Left cardiac atrium (tissue), 4 donors: ENCODE data around the gene IL12RB1. TPM values are rescaled to one million over a fixed set of nuclear protein-coding genes. Genes with fewer than 3 reads are reported as not detected.

Source experiments
- ATAC-seq, 2 donors: fragments of 200-7000 bp; cut with Tn5 transposase; one replicate each; pipeline ENCODE4 v1.9.1; 2020; ENCODE audit warnings: mild to moderate bottlenecking in 2 of 2, moderate library complexity in 2 of 2
- DNase-seq: peaks from one replicate; pipeline ENCODE4 v3.0.0-alpha.2; 2020
- intact Hi-C, 2 donors: fragments of 100-400 bp; cut with DNase I; formaldehyde crosslinking; loops; one replicate each; pipeline versions ENCODE4 v1.14.1 to v1.15.1; 2022 to 2023
- long read RNA-seq: library from polyadenylated mRNA; unstranded; transcript quantifications from one replicate; pipeline ENCODE4 v2.0.0, GENCODE V29; 2021
- total RNA-seq, 2 donors: library from RNA; stranded (reverse); fragmentation: NEBNext Ultra II Directional; extraction: Animal tissue kit (Norgen Biotek cat#: 25700); gene quantifications; one replicate each; pipeline ENCODE4 v1.2.1, GENCODE V29; 2021
- donor health status: DM: no; HTN: yes; CAD: no.
- donor health status: DM: no; HTN: yes; CAD: no; lungs with severe emphysema.
- donor health status: DM: yes; HTN: yes; CAD: no.
- donor health status: Dilated cardiomyopathy.

Gene IL12RB1
- 1 to 10 TPM; 1.2 to 1.6 TPM for total RNA-seq
- long read RNA-seq: 0 reads

DNA sequence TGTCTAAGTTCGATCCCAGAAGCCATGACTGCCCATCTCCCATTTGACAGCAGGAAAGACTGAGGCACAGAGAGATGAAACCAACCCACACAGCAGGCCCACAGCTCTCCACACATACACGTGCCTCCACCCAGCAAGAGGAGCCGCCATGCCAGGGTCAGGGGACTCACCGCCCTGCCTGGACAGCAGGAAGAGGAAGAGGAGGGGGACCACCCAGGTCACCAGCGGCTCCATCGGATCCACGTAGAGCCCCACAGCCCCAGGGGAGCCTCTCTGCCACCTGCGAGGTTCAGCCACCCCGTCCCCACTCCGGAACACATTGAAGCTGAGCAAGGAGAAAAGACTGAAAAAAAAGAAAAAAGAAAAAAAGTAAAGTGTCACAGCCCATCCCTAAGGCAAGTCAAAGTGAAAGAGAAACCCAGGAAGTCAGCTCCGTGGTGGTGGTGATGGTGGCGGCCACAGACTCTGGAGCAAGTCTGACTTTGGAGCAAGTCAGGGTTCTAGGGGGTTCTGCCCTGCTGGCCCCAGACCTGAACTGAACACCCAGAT lies at the start of gene IL12RB1:
Gene IL12RB1 (minus strand): TSS at position 345 of the 549 bp plus-strand sequence. CDS start 111 bp downstream, at position 234.
- no peak for DNase-seq
- peak in 1 of 2 donors; percentile 24 for ATAC-seq
- intact Hi-C loops: no loop called here

DNA sequence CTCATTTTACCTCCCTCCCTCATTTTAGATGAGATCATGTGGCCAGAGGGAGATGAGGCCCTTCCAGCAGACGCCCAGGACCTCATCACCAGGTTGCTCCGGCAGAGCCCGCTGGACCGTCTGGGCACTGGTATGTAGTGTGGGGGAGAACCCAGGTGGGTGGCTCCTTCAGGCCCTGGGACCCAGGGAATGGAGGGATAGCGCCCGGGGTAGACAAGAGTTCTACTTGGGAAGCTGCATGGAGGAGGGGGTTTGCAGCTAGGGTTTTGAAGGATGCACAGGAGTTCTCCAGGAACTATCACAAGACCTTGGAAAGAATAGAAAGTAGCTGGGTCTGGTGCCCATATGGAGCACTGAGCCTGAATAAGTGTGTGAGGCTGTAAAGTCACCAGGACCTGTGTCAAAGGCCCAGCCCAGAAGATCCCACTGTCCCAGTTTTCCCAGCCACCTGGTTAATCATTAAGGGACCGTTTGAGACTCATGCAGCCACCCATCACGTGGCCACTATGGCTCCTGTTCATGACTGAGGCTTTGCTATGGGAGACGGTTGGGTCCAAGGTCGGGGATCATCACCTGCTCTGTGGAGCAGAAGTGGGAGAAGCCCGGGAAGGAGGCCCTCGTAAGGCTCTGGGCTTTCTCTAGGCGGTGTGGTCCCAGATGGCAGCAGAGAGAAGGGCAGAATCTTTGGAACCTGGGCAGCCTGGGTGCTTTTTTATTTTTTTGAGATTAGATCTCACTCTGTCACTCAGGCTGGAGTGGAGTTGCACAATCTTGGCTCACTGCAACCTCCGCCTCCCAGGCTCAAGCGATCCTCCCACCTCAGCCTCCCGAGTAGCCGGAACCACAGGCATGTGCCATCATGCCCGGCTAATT lies 49.2 kb upstream of the IL12RB1 start:
- ATAC-seq (no peak), DNase-seq (no peak)
- intact Hi-C loops: no loop called here

DNA sequence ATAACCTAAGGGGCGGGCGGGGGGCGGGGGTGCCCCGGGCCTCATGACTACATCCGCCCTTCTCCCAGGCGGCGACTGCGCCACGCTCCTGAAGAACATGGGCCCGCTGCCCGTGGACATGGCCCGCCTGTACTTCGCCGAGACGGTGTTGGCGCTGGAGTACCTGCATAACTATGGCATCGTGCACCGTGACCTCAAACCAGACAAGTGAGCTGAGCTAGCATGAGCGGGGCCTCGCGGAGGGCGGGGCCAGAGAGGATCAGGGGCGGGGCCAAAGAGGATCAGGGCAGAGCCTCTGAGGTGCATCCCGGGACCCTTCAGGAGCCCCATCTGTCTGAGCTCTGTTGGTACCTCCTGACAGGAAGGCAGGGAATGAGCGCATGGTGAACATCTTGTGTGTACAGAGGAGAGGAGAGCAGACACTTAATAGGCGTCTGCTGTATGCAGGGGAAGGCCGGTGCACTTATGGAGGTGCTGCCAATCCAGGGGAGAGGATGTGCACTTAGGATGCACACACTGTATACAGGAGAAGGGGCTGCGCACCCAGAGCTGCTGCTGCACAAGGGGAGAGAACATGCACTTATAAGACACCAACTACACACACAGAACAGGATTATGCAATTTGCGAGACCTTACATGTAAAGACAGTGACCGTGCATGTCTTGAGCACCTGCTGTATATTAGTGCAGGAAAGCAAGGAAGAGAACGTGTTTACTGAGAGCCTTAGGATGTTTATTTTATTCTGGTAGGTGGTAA lies 45.3 kb upstream of the IL12RB1 start:
- intact Hi-C loops: no loop called here
- DNase-seq (no peak), ATAC-seq (no peak)

DNA sequence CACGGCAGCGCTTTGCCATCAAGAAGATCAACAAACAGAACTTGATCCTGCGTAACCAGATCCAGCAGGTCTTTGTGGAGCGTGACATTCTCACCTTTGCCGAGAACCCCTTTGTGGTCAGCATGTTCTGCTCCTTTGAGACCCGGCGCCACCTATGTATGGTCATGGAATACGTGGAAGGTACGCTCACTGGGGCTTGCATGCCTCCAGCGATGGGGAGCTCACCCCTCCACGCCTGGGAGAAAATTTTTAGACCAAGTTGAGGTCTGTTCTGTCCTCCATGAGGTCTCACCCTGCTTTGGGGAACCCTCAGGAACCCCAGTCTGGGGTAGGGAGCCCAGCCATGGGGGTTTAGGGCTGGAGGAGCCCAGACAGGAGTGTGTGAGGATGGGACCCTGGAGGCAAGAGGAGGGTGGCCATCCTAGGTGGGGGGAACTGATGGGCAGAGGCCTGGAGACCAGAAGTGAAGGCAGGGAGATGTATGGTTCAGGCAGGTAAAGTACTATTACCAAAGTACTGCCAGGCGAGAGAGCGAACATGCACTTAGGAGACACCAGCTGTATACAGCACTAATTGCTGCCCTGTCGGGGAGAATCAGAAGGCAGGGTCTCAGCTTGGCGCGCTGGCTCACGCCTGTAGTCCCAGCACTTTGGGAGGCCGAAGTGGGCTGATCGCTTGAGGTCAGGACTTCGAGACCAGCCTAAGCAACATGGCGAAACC lies 43.9 kb upstream of the IL12RB1 start:
- DNase-seq (no peak), ATAC-seq (no peak)
- intact Hi-C loops: no loop called here

DNA sequence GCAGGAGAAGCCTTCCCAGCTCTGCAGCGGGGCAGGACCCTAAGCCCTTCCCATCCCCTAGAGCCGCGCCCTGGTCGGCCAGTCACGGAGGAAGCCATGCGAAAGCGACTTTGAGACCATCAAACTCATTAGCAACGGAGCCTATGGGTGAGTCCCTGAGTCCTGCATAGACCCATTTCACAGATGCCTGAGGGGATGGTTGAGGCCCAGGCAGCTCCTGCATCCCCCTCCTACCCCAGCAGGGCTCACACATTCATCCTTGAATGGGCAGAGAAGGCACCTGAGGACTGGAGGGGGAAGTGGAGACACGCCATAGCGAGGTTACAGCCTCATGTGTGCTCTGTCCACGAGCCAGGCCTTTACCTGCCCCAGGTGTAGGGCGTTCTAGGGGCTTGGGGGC lies 42.1 kb upstream of the IL12RB1 start:
- DNase-seq (no peak), ATAC-seq (no peak)
- intact Hi-C loops: no loop called here

DNA sequence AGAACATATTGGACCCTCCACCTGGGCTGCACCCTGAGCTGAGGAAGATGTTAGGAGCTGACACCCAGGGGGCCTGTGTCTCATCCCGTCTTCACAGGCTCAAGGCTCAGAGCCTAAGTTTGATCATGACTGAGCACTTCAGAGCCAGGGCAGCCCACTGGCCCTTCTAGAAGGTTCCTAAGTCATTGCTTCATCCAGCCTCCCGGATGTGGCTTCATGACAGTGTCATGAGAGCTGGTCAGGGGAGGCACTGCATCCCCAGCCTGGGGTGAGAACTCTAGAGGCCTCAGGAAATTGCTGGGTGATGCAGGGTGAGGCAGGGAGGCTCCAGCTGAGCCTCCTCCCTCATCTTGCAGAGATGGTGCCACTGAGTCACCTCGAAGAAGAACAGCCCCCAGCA lies 41.3 kb upstream of the IL12RB1 start:
- DNase-seq (no peak), ATAC-seq (no peak)
- intact Hi-C loops: no loop called here

DNA sequence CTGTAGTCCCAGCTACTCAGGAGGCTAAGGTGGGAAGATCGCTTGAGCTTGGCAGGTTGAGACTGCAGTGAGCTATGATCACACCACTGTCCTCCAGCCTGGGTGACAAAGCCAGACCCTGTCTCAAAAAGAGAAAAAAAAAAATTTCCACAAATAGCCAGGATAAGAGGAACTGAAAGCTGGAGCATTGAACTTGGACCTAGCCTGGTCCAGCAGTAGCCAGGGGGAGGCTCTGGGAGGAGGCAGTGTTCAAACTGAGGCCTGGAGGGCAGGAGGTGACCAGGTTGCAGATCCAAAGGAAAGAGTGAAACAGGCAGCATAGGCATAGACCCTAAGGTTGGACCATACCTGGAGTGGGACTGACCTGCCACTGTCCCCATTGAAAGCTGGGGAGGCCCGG lies 39.4 kb upstream of the IL12RB1 start:
- ATAC-seq: no peak
- DNase-seq: no peak
- intact Hi-C loops: no loop called here

DNA sequence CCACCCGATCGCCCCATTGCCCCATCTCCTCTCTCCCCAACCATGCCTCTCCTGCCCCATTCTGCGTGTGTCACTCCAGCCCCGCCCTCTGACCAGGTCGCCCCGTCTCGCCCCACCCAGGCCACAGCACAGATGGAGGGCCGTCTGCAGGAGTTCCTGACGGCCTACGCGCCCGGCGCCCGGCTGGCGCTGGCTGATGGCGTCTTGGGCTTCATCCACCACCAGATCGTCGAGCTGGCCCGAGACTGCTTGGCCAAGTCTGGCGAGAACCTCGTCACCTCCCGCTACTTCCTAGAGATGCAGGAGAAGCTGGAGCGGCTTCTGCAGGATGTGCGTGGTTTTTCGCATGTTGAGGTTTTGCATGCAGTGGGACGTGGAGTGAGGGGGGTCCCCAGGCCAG lies 37.1 kb upstream of the IL12RB1 start:
- no peak for DNase-seq
- no peak for ATAC-seq
- intact Hi-C loops: no loop called here

- intact Hi-C loops: no loop called here
- DNase-seq (no peak), ATAC-seq (peak in 1 of 2 donors; percentile 25)
Observed at GRCh38 chr19:18122860-18123795, 36.4 kb upstream of the IL12RB1 start.

- intact Hi-C loops: no loop called here
- no peak for DNase-seq
- no peak for ATAC-seq
Observed at GRCh38 chr19:18122424-18122823, 35.7 kb upstream of the IL12RB1 start.

GRCh38 chr19:18121166-18121565 lies 34.4 kb upstream of the IL12RB1 start:
- intact Hi-C loops: no loop called here

GRCh38 chr19:18120127-18120526 lies 33.4 kb upstream of the IL12RB1 start:
- ATAC-seq (no peak), DNase-seq (no peak)
- intact Hi-C loops: no loop called here

More at GRCh38 chr19:18121166-18121565, 34.4 kb upstream of the IL12RB1 start:
- ATAC-seq (no peak), DNase-seq (no peak)

DNA sequence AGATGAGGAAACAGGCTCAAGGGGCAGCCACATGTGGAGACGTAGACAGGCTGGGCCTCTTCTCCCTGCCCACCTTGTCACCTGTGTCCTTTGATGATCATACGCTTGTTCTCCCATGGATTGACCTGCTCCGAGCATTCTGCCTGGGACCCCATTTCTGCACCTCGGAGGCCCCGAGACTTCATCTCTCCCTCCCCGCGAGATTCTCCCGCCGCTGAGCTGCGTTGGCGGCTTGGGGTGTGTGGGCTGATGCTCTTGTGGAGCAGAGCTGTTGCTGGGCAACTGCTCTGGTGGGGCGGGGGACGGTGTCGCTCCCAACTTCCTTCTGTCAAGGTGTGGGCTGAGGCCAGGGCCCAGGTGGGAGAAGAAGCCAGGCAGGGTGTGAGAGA lies 33.0 kb upstream of the IL12RB1 start:
- intact Hi-C loops: loop anchor here (5.0 to 10.0 kb wide), 2 partner anchors 33 to 45 kb away; partner anchors contain the start of gene PIK3R2 (in 1 of the 2)
- no peak for DNase-seq
- no peak for ATAC-seq

GRCh38 chr19:18119013-18119716 lies 32.4 kb upstream of the IL12RB1 start:
- ATAC-seq: no peak
- no peak for DNase-seq
- intact Hi-C loops: loop anchor here (5.0 to 10.0 kb wide), 2 partner anchors 33 to 46 kb away; partner anchors contain the start of gene PIK3R2 (in 1 of the 2)

DNA sequence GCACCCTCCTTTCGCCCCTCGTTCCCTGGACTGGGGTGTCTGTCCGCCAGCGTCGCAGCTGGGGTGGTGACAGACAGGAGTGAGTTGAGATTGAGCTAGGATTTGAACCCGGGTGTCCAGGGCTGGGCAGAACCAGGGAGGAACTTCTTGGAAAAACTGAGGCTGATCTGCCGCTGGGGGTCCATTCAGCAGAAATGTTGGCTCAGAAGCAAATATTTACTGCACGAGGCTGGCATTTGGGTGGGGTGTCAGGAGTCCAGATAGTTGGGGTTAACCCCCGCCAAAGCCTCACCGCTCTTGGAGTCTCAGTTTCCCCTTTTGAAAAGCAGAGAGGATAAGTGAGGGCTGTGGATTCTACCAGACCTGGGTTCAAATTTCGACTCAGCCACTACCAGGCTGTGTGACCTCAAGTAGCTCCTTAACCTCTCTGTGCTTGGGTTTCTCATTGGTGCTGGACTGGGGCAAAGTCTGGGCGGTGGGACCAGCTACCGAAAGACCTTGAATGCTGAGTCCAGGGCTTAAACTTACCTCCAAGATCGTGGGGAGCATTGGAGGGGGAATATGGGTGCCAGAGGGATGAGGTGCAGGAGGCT lies 31.8 kb upstream of the IL12RB1 start:
- intact Hi-C loops: loop anchor here (5.0 to 10.0 kb wide), 2 partner anchors 34 to 46 kb away; partner anchors contain the start of gene PIK3R2 (in 1 of the 2)
- no peak for ATAC-seq
- no peak for DNase-seq

DNA sequence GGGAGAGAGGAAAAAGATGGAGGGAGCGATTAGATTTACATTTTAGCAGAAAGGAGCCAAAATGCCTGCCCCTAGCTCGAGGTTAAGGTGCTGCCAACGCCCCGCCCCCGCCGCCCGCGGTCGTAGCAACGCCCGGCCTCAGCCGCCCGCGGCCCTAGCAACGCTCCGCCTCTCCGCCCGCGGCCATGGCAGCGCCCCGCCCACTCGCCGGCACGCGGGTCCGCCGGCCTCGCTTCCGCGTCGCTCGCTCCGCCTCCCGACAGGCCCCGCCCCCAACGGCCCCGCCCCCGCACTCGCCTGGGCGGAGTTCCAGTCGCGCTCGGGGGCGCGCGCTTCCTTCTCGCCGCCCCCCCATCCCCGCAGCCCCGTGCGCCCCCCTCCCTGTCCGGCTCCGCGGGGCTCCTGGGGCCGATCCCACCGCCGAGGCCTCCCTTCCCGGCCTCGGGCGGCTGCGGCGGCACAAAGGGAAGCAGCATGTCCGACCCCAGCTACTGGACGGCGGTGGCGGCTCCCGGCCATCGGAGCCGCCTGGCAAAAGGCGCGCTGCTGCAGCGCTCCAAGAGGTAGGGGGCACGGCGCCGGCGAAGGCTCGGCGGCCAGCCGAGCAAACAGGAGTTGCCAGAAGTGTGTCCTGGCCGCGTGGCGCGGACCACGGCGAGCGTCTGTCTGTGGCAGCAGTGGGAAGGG lies 31.1 kb upstream of the IL12RB1 start:
- intact Hi-C loops: loop anchor here (5.0 to 10.0 kb wide), 2 partner anchors 34 to 47 kb away; partner anchors contain the start of gene PIK3R2 (in 1 of the 2)
- DNase-seq (peak; percentile 92), ATAC-seq (peak; percentile 96)
